HCT116 (cell line): Measurements from ENCODE around the gene SHF. TPM values are rescaled to one million over a fixed set of nuclear protein-coding genes. Genes with fewer than 3 reads are reported as not detected.

Experiments used
- ATAC-seq: fragments of 200-7000 bp; cut with Tn5 transposase; 2 replicates; pipeline ENCODE4 v1.9.1; 2020; ENCODE audit warnings: mild to moderate bottlenecking, moderate library complexity
- BruUV-seq: library from RNA; stranded (reverse); fragments of 400-500 nt; replicated peaks from 2 replicates; lab custom pipeline; 2021; lab: Mats Ljungman, UMichigan
- CTCF ChIA-PET: fragments of 300-600 bp; sonication (Branson Sonifier 250); formaldehyde crosslinking; loops from one replicate; lab custom pipeline; 2021; ENCODE audit warnings: antibody characterized with exemption; lab: Charles Lee
- POLR2A ChIA-PET: fragments of 300-600, 350-600 bp; sonication (Branson Sonifier 250); formaldehyde crosslinking; loops from one replicate; lab custom pipeline; 2021; ENCODE audit warnings: antibody characterized with exemption; lab: Charles Lee
- RAD21 ChIA-PET, 2 experiments: fragments of 300-600 bp; sonication (Branson Sonifier 250); formaldehyde crosslinking; loops; one replicate each; lab custom pipeline; 2023; ENCODE audit warnings: low total read pairs in 2 of 2; ENCODE audit not compliant: uncharacterized antibody in 2 of 2, unreplicated experiment in 2 of 2, low non-redundant PET in 1 of 2; lab: Charles Lee
- DNase-seq: peaks from one replicate; pipeline ENCODE4 v3.0.0-alpha.2; 2010; ENCODE audit warnings: low read depth, low spot score
- H2AFZ ChIP-seq: fragments of 200-600 bp; shearing (Covaris generic), sonication (generic); 2 replicates; pipeline ENCODE4 v1.6.1; 2017; ENCODE audit warnings: low read depth, mixed run types, mixed read lengths, antibody characterized with exemption, low read length; ENCODE audit not compliant: poor library complexity, severe bottlenecking
- H3K27ac ChIP-seq: 2 replicates; pipeline ENCODE4 v1.5.1; 2012; ENCODE audit warnings: low read depth, low read length
- H3K27me3 ChIP-seq: fragments of 200-600 bp; sonication (generic); 2 replicates; pipeline ENCODE4 v1.6.1; 2016; ENCODE audit warnings: mixed run types, low read length, mixed read lengths; ENCODE audit not compliant: insufficient read depth
- H3K36me3 ChIP-seq, 2 experiments: fragments of 200-500 bp in 1 of 2; fragments of 200-600 bp in 1 of 2; sonication (Bioruptor generic) in 1 of 2; sonication (generic) in 1 of 2; 2 replicates each; pipeline versions ENCODE4 v1.5.1 to v1.6.1; 2014 to 2016; ENCODE audit warnings: low read length in 2 of 2, inconsistent platforms in 1 of 2, mixed read lengths in 1 of 2, mixed run types in 1 of 2; ENCODE audit not compliant: insufficient read depth in 2 of 2, control insufficient read depth in 1 of 2
- H3K4me1 ChIP-seq, 2 experiments: fragments of 200-600 bp in 1 of 2; sonication (generic) in 1 of 2; 2 replicates each; pipeline versions ENCODE4 v1.5.1 to v1.6.1; 2012 to 2017; ENCODE audit warnings: low read length in 2 of 2, inconsistent platforms in 1 of 2, mild to moderate bottlenecking in 1 of 2, mixed read lengths in 1 of 2, mixed run types in 1 of 2, moderate library complexity in 1 of 2; ENCODE audit not compliant: insufficient read depth in 2 of 2, control insufficient read depth in 1 of 2
- H3K4me2 ChIP-seq: fragments of 200-600 bp; sonication (generic); 2 replicates; pipeline ENCODE4 v1.6.1; 2017; ENCODE audit warnings: mixed run types, low read length, mixed read lengths
- H3K4me3 ChIP-seq, 2 experiments: fragments of 200-600 bp in 1 of 2; sonication (generic) in 1 of 2; replicated peaks in 1 of 2; 2 replicates each; pipeline ENCODE4 v1.5.1; 2011 to 2016; ENCODE audit warnings: low read length in 2 of 2, control low read depth in 1 of 2, low read depth in 1 of 2, mild to moderate bottlenecking in 1 of 2, mixed read lengths in 1 of 2, mixed run types in 1 of 2
- H3K79me2 ChIP-seq: fragments of 200-600 bp; sonication (generic); 2 replicates; pipeline ENCODE4 v1.6.1; 2017; ENCODE audit warnings: mild to moderate bottlenecking, mixed run types, low read length, moderate library complexity, mixed read lengths; ENCODE audit not compliant: insufficient read depth
- H3K9ac ChIP-seq: fragments of 200-600 bp; sonication (generic); 2 replicates; pipeline ENCODE4 v1.6.1; 2016; ENCODE audit warnings: low read length, mixed read lengths
- H3K9me2 ChIP-seq: fragments of 200-600 bp; sonication (generic), shearing (Covaris generic); 2 replicates; pipeline ENCODE4 v1.6.1; 2017; ENCODE audit warnings: mixed run types, mild to moderate bottlenecking, moderate library complexity; ENCODE audit not compliant: insufficient read depth
- H3K9me3 ChIP-seq, 2 experiments: fragments of 200-500 bp in 1 of 2; fragments of 200-600 bp in 1 of 2; sonication (Bioruptor generic) in 1 of 2; sonication (generic) in 1 of 2; 2 replicates each; pipeline ENCODE4 v1.6.1; 2014 to 2017; ENCODE audit warnings: low read length in 2 of 2, mixed read lengths in 2 of 2, inconsistent platforms in 1 of 2, low read depth in 1 of 2, mild to moderate bottlenecking in 1 of 2, mixed run types in 1 of 2, moderate library complexity in 1 of 2; ENCODE audit not compliant: control insufficient read depth in 1 of 2, insufficient read depth in 1 of 2
- H4K20me1 ChIP-seq: fragments of 200-600 bp; sonication (generic), shearing (Covaris generic); 2 replicates; pipeline ENCODE4 v1.6.1; 2017; ENCODE audit warnings: mixed run types, mild to moderate bottlenecking, moderate library complexity; ENCODE audit not compliant: insufficient read depth
- CBX3 ChIP-seq: IDR thresholded peaks from 2 replicates; pipeline ENCODE4 v1.6.1; 2012; ENCODE audit warnings: low read depth
- CTCF ChIP-seq, 3 experiments: fragments of 200-600 bp in 1 of 3; sonication (generic) in 1 of 3; IDR thresholded peaks in 2 of 3; conservative IDR thresholded peaks in 1 of 3; 2 replicates each; pipeline ENCODE4 v1.5.1; 2012 to 2017; ENCODE audit warnings: low read depth in 2 of 3, low read length in 2 of 3, antibody characterized with exemption in 1 of 3, borderline replicate concordance in 1 of 3, control low read depth in 1 of 3, mild to moderate bottlenecking in 1 of 3, mixed read lengths in 1 of 3, mixed run types in 1 of 3, moderate library complexity in 1 of 3; ENCODE audit not compliant: insufficient read depth in 1 of 3
- EGR1 ChIP-seq: IDR thresholded peaks from 2 replicates; pipeline ENCODE4 v1.6.1; 2012; ENCODE audit warnings: low read depth
- ELF1 ChIP-seq: IDR thresholded peaks from 2 replicates; pipeline ENCODE4 v1.6.1; 2012; ENCODE audit warnings: low read depth, borderline replicate concordance
- EZH2 ChIP-seq: fragments of 200-600 bp; sonication (generic); IDR thresholded peaks from 2 replicates; pipeline ENCODE4 v1.6.1; 2017; ENCODE audit warnings: antibody characterized with exemption, mixed run types
- POLR2A ChIP-seq: IDR thresholded peaks from 2 replicates; pipeline ENCODE4 v1.7.0; 2011; ENCODE audit warnings: borderline replicate concordance; ENCODE audit not compliant: insufficient read depth, insufficient read length; ENCODE audit errors: extremely low read depth
- POLR2AphosphoS5 ChIP-seq: IDR thresholded peaks from 2 replicates; pipeline ENCODE4 v1.6.1; 2011; ENCODE audit warnings: mild to moderate bottlenecking, low read depth, low read length, moderate library complexity
- REST ChIP-seq: IDR thresholded peaks from 2 replicates; pipeline ENCODE4 v1.6.1; 2012; ENCODE audit warnings: low read depth
- SIN3A ChIP-seq: IDR thresholded peaks from 2 replicates; pipeline ENCODE4 v1.6.1; 2012; ENCODE audit warnings: low read depth
- SRF ChIP-seq: IDR thresholded peaks from 2 replicates; pipeline ENCODE4 v1.6.1; 2012; ENCODE audit warnings: low read depth
- TCF7L2 ChIP-seq: IDR thresholded peaks from 2 replicates; pipeline ENCODE4 v1.7.0; 2011; ENCODE audit warnings: borderline replicate concordance, inconsistent platforms; ENCODE audit not compliant: insufficient read depth, insufficient read length; ENCODE audit errors: extremely low read depth
- YY1 ChIP-seq: IDR thresholded peaks from 2 replicates; pipeline ENCODE4 v1.6.1; 2011; ENCODE audit warnings: low read length, low read depth, moderate library complexity, mild to moderate bottlenecking; ENCODE audit not compliant: insufficient replicate concordance; ENCODE audit errors: extremely low read depth
- ZFX ChIP-seq: fragments of 450-650 bp; IDR thresholded peaks from 2 replicates; pipeline ENCODE4 v1.6.1; 2017
- ZNF274 ChIP-seq: fragments of 200-500 bp; sonication (Bioruptor generic); IDR thresholded peaks from 2 replicates; pipeline ENCODE4 v1.6.1; 2014; ENCODE audit warnings: mild to moderate bottlenecking, low read depth, low read length, inconsistent platforms
- intact Hi-C: fragments of 100-400 bp; cut with micrococcal nuclease; formaldehyde crosslinking; loops from 2 replicates; pipeline ENCODE4 v1.10.0; 2022
- total RNA-seq: library from RNA; stranded (reverse); gene quantifications from one replicate; pipeline ENCODE4 v1.2.1, GENCODE V29; 2021; ENCODE audit not compliant: unreplicated experiment
- TF ChIP-seq, protein P1 (sequence below): IDR thresholded peaks from 2 replicates; pipeline ENCODE4 v1.6.1; 2012
- TF ChIP-seq, protein P2 (sequence below): IDR thresholded peaks from 2 replicates; pipeline ENCODE4 v1.6.1; 2012

SHF gene
- total RNA-seq, 1 experiment from 2014 or later = 2.6 TPM

GRCh38 chr15:45180201-45180600, 7.6 kb downstream of the SHF start:
- POLR2A ChIA-PET = no interaction called here
- intact Hi-C loops = no loop called here

More at GRCh38 chr15:45180201-45180600, 7.6 kb downstream of the SHF start:
- no TSS peak for BruUV-seq
- no peak overlapping the region for H3K4me3 ChIP-seq
- H4K20me1 ChIP-seq = no peaks in the 10 kb centered on the region
- H3K36me3 ChIP-seq = no peaks in the 10 kb centered on the region
- H3K27ac ChIP-seq = no peak overlapping the region
- no peaks in the 10 kb centered on the region for H3K79me2 ChIP-seq
- H3K4me2 ChIP-seq = peak overlapping the region; percentile 15; the same call in 1 of the 2 replicates
- H3K9me3 ChIP-seq = no peaks in the 10 kb centered on the region
- ChIA-PET RAD21 (interaction anchor here in 1 of 2 experiments (0.9 kb wide), 1 partner anchor 1669 kb away, joined by 3 read pairs; no protein-coding TSS in a partner anchor), CTCF (interaction anchor here (0.7 to 2.7 kb wide), 9 partner anchors 17 to 277 kb away, joined by 3 to 13 read pairs (median 4); a partner anchor contains a TSS)
- peaks cover 12 to 41% of the 10 kb centered on the region in 2 experiments for H3K4me1 ChIP-seq
- TF ChIP-seq SRF (no peak), EZH2 (no peak), TCF7L2 (no peak), SIN3A (no peak), EGR1 (no peak), POLR2A (no peak), ZFX (no peak), REST (no peak), YY1 (no peak), ELF1 (no peak), CBX3 (no peak), POLR2AphosphoS5 (no peak), CTCF (IDR thresholded peaks at IDR 0.05 in 2 of 3, conservative IDR thresholded peaks at IDR 0.05 in 1 of 3; ENCODE audit: borderline replicate concordance in 1 of 3, insufficient read depth in 1 of 3, low read depth in 2 of 3, low read length in 2 of 3) (no peak), ZNF274 (no peak)
- TF ChIP-seq, protein P1, sequence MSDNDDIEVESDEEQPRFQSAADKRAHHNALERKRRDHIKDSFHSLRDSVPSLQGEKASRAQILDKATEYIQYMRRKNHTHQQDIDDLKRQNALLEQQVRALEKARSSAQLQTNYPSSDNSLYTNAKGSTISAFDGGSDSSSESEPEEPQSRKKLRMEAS = no peak
- TF ChIP-seq, protein P2, sequence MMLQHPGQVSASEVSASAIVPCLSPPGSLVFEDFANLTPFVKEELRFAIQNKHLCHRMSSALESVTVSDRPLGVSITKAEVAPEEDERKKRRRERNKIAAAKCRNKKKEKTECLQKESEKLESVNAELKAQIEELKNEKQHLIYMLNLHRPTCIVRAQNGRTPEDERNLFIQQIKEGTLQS = no peak
- H3K9me2 ChIP-seq = no peaks in the 10 kb centered on the region
- DNase-seq = no peak
- no peak overlapping the region for H2AFZ ChIP-seq
- no peak overlapping the region for H3K9ac ChIP-seq
- ATAC-seq = peak; percentile 37
- H3K27me3 ChIP-seq = no peaks in the 10 kb centered on the region
